Calu3 (cell line): ENCODE data around the gene PCNT. TPM values are rescaled to one million over a fixed set of nuclear protein-coding genes. Genes with fewer than 3 reads are reported as not detected.

Source experiments
- BruUV-seq: library from RNA; stranded (reverse); fragments of 400-500 nt; replicated peaks from 2 replicates; lab custom pipeline; 2021; lab: Mats Ljungman, UMichigan
- CTCF ChIA-PET: fragments of 300-600 bp; sonication (Branson Sonifier 250); formaldehyde crosslinking; loops from one replicate; lab custom pipeline; 2022; ENCODE audit warnings: antibody characterized with exemption; lab: Charles Lee
- DNase-seq: peaks from one replicate; pipeline ENCODE4 v3.0.0; 2022
- H3K27ac Mint-ChIP-seq: one replicate; pipeline ENCODE4 v1.8.0; 2022; ENCODE audit warnings: mixed read lengths; ENCODE audit not compliant: unreplicated experiment
- H3K27me3 Mint-ChIP-seq: one replicate; pipeline ENCODE4 v1.8.0; 2022; ENCODE audit warnings: mixed read lengths; ENCODE audit not compliant: unreplicated experiment
- H3K36me3 Mint-ChIP-seq: one replicate; pipeline ENCODE4 v1.8.0; 2022; ENCODE audit warnings: mild to moderate bottlenecking, moderate library complexity, mixed read lengths; ENCODE audit not compliant: insufficient read depth, unreplicated experiment
- H3K4me1 Mint-ChIP-seq: one replicate; pipeline ENCODE4 v1.8.0; 2022; ENCODE audit warnings: mild to moderate bottlenecking, low read depth, mixed read lengths; ENCODE audit not compliant: unreplicated experiment
- H3K4me3 Mint-ChIP-seq: one replicate; pipeline ENCODE4 v1.8.0; 2022; ENCODE audit warnings: mild to moderate bottlenecking, low read depth, moderate library complexity, mixed read lengths; ENCODE audit not compliant: unreplicated experiment
- H3K9me3 Mint-ChIP-seq: one replicate; pipeline ENCODE4 v1.8.0; 2022; ENCODE audit warnings: low read depth, mixed read lengths; ENCODE audit not compliant: unreplicated experiment
- intact Hi-C: fragments of 100-400 bp; cut with micrococcal nuclease; formaldehyde crosslinking; loops from one replicate; pipeline ENCODE4 v1.10.0; 2022; ENCODE audit not compliant: unreplicated experiment
- total RNA-seq: library from RNA; stranded (reverse); gene quantifications from 2 replicates; pipeline ENCODE4 v1.2.3, GENCODE V29; 2022
- TF ChIP-seq, protein P1 (sequence below): fragments of 200-600 bp; IDR thresholded peaks from one replicate; pipeline ENCODE4 v1.8.0; 2022; ENCODE audit warnings: antibody characterized with exemption; ENCODE audit not compliant: unreplicated experiment

Gene PCNT
- total RNA-seq, 1 experiment from 2014 or later = 32.2 TPM

DNA sequence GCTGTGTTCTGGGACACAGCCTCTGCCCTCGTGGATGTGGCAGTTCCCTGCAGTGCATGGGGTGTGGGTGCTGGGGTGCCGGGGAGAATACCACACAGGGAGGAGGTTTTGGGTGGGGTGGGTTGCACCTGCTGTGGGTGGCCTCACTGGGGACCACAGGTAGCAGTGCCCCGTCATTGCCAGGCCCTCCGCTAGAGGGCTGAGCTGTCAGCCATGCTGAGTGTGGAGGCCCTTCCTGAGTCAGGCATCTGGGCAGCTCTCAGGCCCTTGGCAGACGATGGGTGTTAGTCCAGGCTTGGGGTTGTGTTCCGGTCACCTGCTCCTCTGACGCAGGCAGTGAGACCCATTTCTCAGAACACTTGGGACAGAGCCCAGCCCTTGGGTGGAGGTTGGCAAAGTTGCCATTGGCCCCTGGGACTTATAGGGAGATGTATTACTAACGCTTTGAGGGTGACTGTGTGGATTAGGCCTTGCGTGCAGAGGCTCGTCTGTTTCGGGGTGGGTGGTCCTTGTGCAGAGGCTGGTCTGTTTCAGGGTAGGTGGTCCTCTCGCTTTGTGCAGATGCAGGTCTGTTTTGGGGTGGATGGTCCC lies 23.9 kb downstream of the PCNT start:
- Mint-ChIP-seq H3K4me3 (no peak overlapping the region), H3K27me3 (no peaks in the 10 kb centered on the region), H3K9me3 (no peaks in the 10 kb centered on the region), H3K36me3 (peaks cover 27% of the 10 kb centered on the region), H3K27ac (no peak overlapping the region), H3K4me1 (no peaks in the 10 kb centered on the region)
- intact Hi-C loops = no loop called here
- DNase-seq = no peak
- no TSS peak for BruUV-seq
- TF ChIP-seq, protein P1, sequence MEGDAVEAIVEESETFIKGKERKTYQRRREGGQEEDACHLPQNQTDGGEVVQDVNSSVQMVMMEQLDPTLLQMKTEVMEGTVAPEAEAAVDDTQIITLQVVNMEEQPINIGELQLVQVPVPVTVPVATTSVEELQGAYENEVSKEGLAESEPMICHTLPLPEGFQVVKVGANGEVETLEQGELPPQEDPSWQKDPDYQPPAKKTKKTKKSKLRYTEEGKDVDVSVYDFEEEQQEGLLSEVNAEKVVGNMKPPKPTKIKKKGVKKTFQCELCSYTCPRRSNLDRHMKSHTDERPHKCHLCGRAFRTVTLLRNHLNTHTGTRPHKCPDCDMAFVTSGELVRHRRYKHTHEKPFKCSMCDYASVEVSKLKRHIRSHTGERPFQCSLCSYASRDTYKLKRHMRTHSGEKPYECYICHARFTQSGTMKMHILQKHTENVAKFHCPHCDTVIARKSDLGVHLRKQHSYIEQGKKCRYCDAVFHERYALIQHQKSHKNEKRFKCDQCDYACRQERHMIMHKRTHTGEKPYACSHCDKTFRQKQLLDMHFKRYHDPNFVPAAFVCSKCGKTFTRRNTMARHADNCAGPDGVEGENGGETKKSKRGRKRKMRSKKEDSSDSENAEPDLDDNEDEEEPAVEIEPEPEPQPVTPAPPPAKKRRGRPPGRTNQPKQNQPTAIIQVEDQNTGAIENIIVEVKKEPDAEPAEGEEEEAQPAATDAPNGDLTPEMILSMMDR = no peak
- CTCF ChIA-PET = interaction anchor here (0.9 kb wide), 1 partner anchor 79 kb away, joined by 7 read pairs; no protein-coding TSS in a partner anchor

DNA sequence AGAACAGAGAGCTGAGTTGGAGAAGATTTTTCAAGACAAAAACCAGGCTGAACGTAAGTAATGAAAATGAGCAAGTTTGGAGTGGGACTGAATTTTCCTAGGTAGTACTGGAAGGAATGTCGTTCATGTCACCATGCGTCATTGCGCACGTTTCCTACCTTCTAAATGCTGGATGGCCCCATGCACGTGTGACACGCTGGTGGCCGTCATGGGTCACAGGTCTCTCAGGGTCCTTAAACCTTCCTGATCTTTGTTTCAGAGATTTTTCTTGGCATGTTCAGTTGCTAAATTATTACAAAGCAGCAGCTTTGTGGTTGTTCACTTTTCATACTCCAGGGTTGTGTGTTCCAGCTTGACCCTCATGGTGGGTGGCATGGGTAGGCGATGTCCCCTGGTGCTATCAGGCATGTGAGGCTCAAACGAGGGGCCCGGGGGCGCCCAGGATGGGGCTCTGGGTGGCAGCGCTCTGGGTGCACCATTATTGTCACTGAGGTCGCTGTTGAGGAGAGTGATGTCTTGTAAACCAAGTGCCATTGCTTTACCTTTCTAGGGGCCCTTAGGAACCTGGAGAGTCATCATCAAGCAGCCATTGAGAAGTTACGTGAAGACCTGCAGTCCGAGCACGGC lies 25.3 kb downstream of the PCNT start:
- no TSS peak for BruUV-seq
- no peaks in the 10 kb centered on the region for H3K4me1 Mint-ChIP-seq
- H3K4me3 Mint-ChIP-seq = no peak overlapping the region
- intact Hi-C loops = no loop called here
- H3K27me3 Mint-ChIP-seq = no peaks in the 10 kb centered on the region
- H3K27ac Mint-ChIP-seq = no peak overlapping the region
- CTCF ChIA-PET = no interaction called here
- H3K9me3 Mint-ChIP-seq = no peaks in the 10 kb centered on the region
- peaks cover 33% of the 10 kb centered on the region for H3K36me3 Mint-ChIP-seq
- TF ChIP-seq, protein P1 = no peak
- no peak for DNase-seq

DNA sequence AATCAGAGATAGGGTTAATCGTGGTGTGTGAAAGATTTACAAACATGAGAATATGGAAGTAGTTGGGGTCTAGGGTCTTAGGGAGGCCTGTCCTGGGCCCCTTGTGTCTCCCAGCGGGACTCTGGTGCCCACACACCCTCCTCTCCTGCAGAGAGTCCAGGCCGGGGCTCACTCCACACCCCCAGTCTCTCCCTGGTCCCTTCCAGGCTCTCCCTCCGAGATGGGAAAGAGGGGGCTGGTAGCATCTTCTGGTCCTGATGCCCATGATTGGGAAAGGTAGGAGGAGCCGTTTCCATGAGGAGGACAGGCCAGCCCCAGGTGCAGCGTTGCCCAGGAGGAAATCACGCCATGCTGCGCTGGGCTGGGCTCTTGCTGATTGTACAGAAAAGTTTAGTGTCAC lies 26.6 kb downstream of the PCNT start:
- Mint-ChIP-seq H3K27ac (no peak overlapping the region), H3K27me3 (no peaks in the 10 kb centered on the region), H3K4me3 (no peak overlapping the region), H3K36me3 (peaks cover 33% of the 10 kb centered on the region), H3K9me3 (no peaks in the 10 kb centered on the region), H3K4me1 (no peaks in the 10 kb centered on the region)
- TF ChIP-seq, protein P1 = no peak
- no TSS peak for BruUV-seq
- intact Hi-C loops = no loop called here
- CTCF ChIA-PET = no interaction called here
- DNase-seq = no peak

DNA sequence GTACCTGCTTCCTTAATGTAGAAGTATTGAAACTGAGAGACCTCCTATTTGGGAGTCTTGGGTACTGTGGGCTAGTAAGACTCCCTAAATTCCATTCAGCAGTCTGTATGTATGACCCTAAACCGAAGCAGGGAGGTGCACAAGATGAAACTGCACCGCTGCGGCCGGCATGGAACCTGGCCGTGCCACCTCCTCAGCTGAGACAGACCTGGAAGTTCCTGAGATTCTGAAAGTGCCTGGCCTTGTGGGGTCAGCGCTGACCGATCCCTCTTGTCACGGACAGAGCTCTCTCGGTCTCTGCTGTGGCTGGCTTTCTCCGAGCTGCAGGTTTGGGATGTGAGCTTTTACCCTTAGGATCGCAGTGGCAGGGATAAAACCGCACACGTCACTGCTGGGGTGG lies 27.0 kb downstream of the PCNT start:
- Mint-ChIP-seq H3K4me1 (no peaks in the 10 kb centered on the region), H3K27me3 (no peaks in the 10 kb centered on the region), H3K36me3 (peaks cover 33% of the 10 kb centered on the region), H3K4me3 (no peak overlapping the region), H3K9me3 (no peaks in the 10 kb centered on the region), H3K27ac (no peak overlapping the region)
- intact Hi-C loops = no loop called here
- BruUV-seq = no TSS peak
- DNase-seq = no peak
- CTCF ChIA-PET = no interaction called here
- TF ChIP-seq, protein P1 = no peak
